Aorta (tissue), 5 donors: ENCODE data around the gene PGS1. TPM values are rescaled to one million over a fixed set of nuclear protein-coding genes. Genes with fewer than 3 reads are reported as not detected.

Experiments
- ATAC-seq: fragments of 200-7000 bp; cut with Tn5 transposase; one replicate; pipeline ENCODE4 v1.9.1; 2022; ENCODE audit warnings: moderate library complexity; ENCODE audit not compliant: low FRiP score
- DNase-seq, 2 donors: peaks; one replicate each; pipeline ENCODE4 v3.0.0-alpha.2; 2020
- H3K27ac ChIP-seq, 2 donors: one replicate each; pipeline ENCODE4 v1.5.1; 2013; ENCODE audit warnings: low read length in 2 of 2, mild to moderate bottlenecking in 2 of 2, moderate library complexity in 2 of 2, control low read depth in 1 of 2, inconsistent platforms in 1 of 2, low read depth in 1 of 2
- H3K27me3 ChIP-seq, 2 donors: one replicate each; pipeline ENCODE4 v1.6.1; 2013; ENCODE audit warnings: control low read depth in 1 of 2, low read length in 1 of 2, mild to moderate bottlenecking in 1 of 2, moderate library complexity in 1 of 2; ENCODE audit not compliant: insufficient read depth in 2 of 2, control insufficient read depth in 1 of 2
- H3K36me3 ChIP-seq, 2 donors: one replicate each; pipeline ENCODE4 v1.6.1; 2013; ENCODE audit warnings: control low read depth in 1 of 2, low read length in 1 of 2, mild to moderate bottlenecking in 1 of 2; ENCODE audit not compliant: insufficient read depth in 2 of 2, control insufficient read depth in 1 of 2
- H3K4me1 ChIP-seq, 2 donors: one replicate each; pipeline ENCODE4 v1.6.1; 2013; ENCODE audit warnings: low read length in 2 of 2, control low read depth in 1 of 2, mild to moderate bottlenecking in 1 of 2, moderate library complexity in 1 of 2; ENCODE audit not compliant: insufficient read depth in 2 of 2, control insufficient read depth in 1 of 2
- H3K4me3 ChIP-seq, 2 donors: one replicate each; pipeline ENCODE4 v1.5.1; 2013; ENCODE audit warnings: low read length in 2 of 2, control low read depth in 1 of 2, mild to moderate bottlenecking in 1 of 2
- H3K9me3 ChIP-seq: one replicate; pipeline ENCODE4 v1.6.1; 2013; ENCODE audit warnings: mild to moderate bottlenecking, low read length; ENCODE audit not compliant: control insufficient read depth
- WGBS, 2 donors: extraction: QIAGEN DNeasy Blood & Tissue Kit; methylation state at CpG; one replicate each; pipeline ENCODE4 v1.1.7; 2013; 5-methylcytosine and 5-hydroxymethylcytosine counted together
- intact Hi-C, 2 donors: fragments of 100-400 bp; cut with DNase I; formaldehyde crosslinking; loops; one replicate each; pipeline versions ENCODE4 v1.14.2 to v1.15.0; 2022
- polyA plus RNA-seq, 2 donors: library from polyadenylated mRNA; stranded (reverse); fragments of 200-250 nt; gene quantifications; one replicate each; pipeline ENCODE4 v1.2.3, GENCODE V29; 2013
- total RNA-seq, 2 donors: library from RNA; stranded (reverse); fragmentation: NEBNext Ultra II Directional; extraction: Animal tissue kit (Norgen Biotek cat#: 25700); gene quantifications; one replicate each; pipeline ENCODE4 v1.2.1, GENCODE V29; 2021
- donor health status: healthy with polysubstance abuse.
- donor health status: Bipolar disorder and iron deficiency.
- donor health status: DM: no; HTN: no; CAD: no.
- donor health status: DM: no; HTN: no; CAD: no.
- donor health status: DM: yes; HTN: yes; CAD: no.

PGS1 gene
- total and polyA plus RNA-seq, 4 donors = 9.9 to 67.0 (median 38.4) TPM

- no peaks in the 10 kb centered on the region for H3K4me1 ChIP-seq
- H3K9me3 ChIP-seq = no peaks in the 10 kb centered on the region
- WGBS, 2 donors = 85% methylated on average over 10 of the region's 10 CpGs
- no peaks in the 10 kb centered on the region for H3K36me3 ChIP-seq
- H3K27ac ChIP-seq = no peak overlapping the region
- intact Hi-C loops = no loop called here
- DNase-seq (no peak), ATAC-seq (no peak)
- H3K4me3 ChIP-seq = no peak overlapping the region
- no peaks in the 10 kb centered on the region for H3K27me3 ChIP-seq
These were observed 34.0 kb downstream of the PGS1 start for GRCh38 chr17:78412403-78412802.

GRCh38 chr17:78414178-78415162 is 36.0 kb downstream of the PGS1 start:
- no peaks in the 10 kb centered on the region for H3K27me3 ChIP-seq
- H3K27ac ChIP-seq = no peak overlapping the region
- no peaks in the 10 kb centered on the region for H3K9me3 ChIP-seq
- no peak overlapping the region for H3K4me3 ChIP-seq
- ATAC-seq = no peak
- no peaks in the 10 kb centered on the region for H3K4me1 ChIP-seq
- intact Hi-C loops = loop anchor here in 1 of 2 donors (5.0 kb wide), 1 partner anchor 52 kb away; the partner anchor contains the start of gene SOCS3
- WGBS, 2 donors = 89% methylated on average over 33 to 34 of the region's 34 CpGs
- H3K36me3 ChIP-seq = no peaks in the 10 kb centered on the region
- DNase-seq = no peak

- no peak overlapping the region for H3K4me3 ChIP-seq
- whole genome bisulfite sequencing, 2 donors = 59 to 66% methylated on average over 17 of the region's 17 CpGs
- H3K9me3 ChIP-seq = no peaks in the 10 kb centered on the region
- H3K36me3 ChIP-seq = no peaks in the 10 kb centered on the region
- no peak for DNase-seq
- no peak overlapping the region for H3K27ac ChIP-seq
- H3K27me3 ChIP-seq = no peaks in the 10 kb centered on the region
- intact Hi-C loops = loop anchor here in 1 of 2 donors (5.0 kb wide), 1 partner anchor 54 kb away; the partner anchor contains the start of gene SOCS3
- no peak for ATAC-seq
- no peaks in the 10 kb centered on the region for H3K4me1 ChIP-seq
These were observed 37.6 kb downstream of the PGS1 start for GRCh38 chr17:78415821-78416711.

- H3K27me3 ChIP-seq = no peaks in the 10 kb centered on the region
- H3K27ac ChIP-seq = no peak overlapping the region
- DNase-seq = no peak
- no peak overlapping the region for H3K4me3 ChIP-seq
- peak; percentile 76 for ATAC-seq
- intact Hi-C loops = loop anchor here in 1 of 2 donors (5.0 kb wide), 1 partner anchor 55 kb away; the partner anchor contains the start of gene SOCS3
- 75 to 78% methylated on average over 15 of the region's 15 CpGs for WGBS, 2 donors
- H3K9me3 ChIP-seq = no peaks in the 10 kb centered on the region
- no peaks in the 10 kb centered on the region for H3K36me3 ChIP-seq
- H3K4me1 ChIP-seq = no peaks in the 10 kb centered on the region
These were observed 38.5 kb downstream of the PGS1 start for GRCh38 chr17:78416791-78417530.

- Histone ChIP-seq H3K36me3 (no peaks in the 10 kb centered on the region), H3K27ac (no peak overlapping the region), H3K4me3 (no peak overlapping the region), H3K9me3 (no peaks in the 10 kb centered on the region), H3K4me1 (no peaks in the 10 kb centered on the region), H3K27me3 (no peaks in the 10 kb centered on the region)
- DNase-seq (no peak), ATAC-seq (no peak)
- intact Hi-C loops = loop anchor here in 1 of 2 donors (5.0 kb wide), 1 partner anchor 55 kb away; the partner anchor contains the start of gene SOCS3
- 94 to 96% methylated on average over 13 of the region's 13 CpGs for WGBS, 2 donors
These were observed 39.1 kb downstream of the PGS1 start for GRCh38 chr17:78417531-78417909.

GRCh38 chr17:78418326-78419026 is 40.0 kb downstream of the PGS1 start:
- Histone ChIP-seq H3K9me3 (no peaks in the 10 kb centered on the region), H3K36me3 (peaks cover 0 to 1% of the 10 kb centered on the region in 2 donors), H3K27me3 (no peaks in the 10 kb centered on the region), H3K27ac (no peak overlapping the region), H3K4me1 (no peaks in the 10 kb centered on the region), H3K4me3 (no peak overlapping the region)
- intact Hi-C loops = loop anchor here in 1 of 2 donors (5.0 kb wide), 1 partner anchor 56 kb away; the partner anchor contains the start of gene SOCS3
- WGBS, 2 donors = 65 to 72% methylated on average over 12 of the region's 12 CpGs
- DNase-seq (no peak), ATAC-seq (no peak)

GRCh38 chr17:78419970-78420815 is 41.7 kb downstream of the PGS1 start:
- H3K36me3 ChIP-seq = peaks cover 0 to 5% of the 10 kb centered on the region in 2 donors
- ATAC-seq (no peak), DNase-seq (no peak)
- 66 to 70% methylated on average over 21 to 22 of the region's 22 CpGs for WGBS, 2 donors
- no peak overlapping the region for H3K27ac ChIP-seq
- no peak overlapping the region for H3K4me3 ChIP-seq
- no peaks in the 10 kb centered on the region for H3K27me3 ChIP-seq
- no peaks in the 10 kb centered on the region for H3K4me1 ChIP-seq
- no peaks in the 10 kb centered on the region for H3K9me3 ChIP-seq
- intact Hi-C loops = loop anchor here (2.0 to 10.0 kb wide), 4 partner anchors 21 to 305 kb away; partner anchors contain the start of gene SOCS3 (in 1 of the 2)
